HG03520 (cell line): ENCODE results near the gene MTUS2.
"Not testable (repeated sequence)": the region's sequence is repeated elsewhere in the genome, so short reads cannot be mapped to it uniquely, and the experiment has no call there.

Source experiments
- ATAC-seq: cut with Tn5 transposase; IDR thresholded peaks from one replicate; pipeline ENCODE4 v1.9.1; 2021; ENCODE audit warnings: mild to moderate bottlenecking, moderate library complexity; ENCODE audit not compliant: unreplicated experiment

Gene MTUS2

DNA sequence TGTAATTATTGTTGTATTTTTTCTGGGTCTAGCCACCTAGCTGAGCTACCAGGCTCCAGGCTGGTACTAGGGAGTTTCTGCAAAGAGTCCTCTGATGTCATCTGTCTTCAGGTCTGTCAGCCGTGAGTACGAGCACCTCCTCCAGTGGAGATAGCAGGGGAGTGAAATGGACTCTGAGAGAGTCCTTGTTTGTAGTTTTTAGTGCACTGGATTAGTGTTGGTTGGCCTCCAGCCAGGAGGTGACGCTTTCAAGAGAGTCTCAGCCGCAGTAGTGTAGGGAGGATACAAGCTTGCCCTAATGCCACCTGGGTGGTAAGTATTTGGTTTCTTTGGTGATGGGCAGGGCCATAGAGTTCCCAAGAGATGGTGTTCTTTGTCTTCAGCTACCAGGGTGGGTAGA is 390.5 kb downstream of the MTUS2 start:
- ATAC-seq, result no peak

DNA sequence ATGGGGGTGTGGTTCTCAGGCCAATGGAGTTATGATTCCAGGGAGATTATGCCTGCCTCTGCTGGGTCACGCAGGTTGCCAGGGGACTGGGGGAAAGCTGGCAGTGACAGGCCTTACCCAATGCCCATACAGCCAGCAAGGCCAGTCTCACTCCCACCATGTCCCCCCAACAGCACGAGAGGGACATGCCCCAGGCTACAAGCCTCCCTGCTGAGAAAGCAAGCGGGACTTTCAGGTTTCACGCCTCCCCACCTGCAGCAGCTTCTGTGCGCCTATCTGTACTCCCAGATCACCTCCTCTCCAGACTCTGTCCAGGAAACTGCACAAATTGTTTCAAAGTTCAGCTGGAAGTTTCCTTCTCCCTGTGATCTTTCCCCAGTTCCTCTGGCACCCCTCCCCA is 391.0 kb downstream of the MTUS2 start:
- not testable (repeated sequence) for ATAC-seq

DNA sequence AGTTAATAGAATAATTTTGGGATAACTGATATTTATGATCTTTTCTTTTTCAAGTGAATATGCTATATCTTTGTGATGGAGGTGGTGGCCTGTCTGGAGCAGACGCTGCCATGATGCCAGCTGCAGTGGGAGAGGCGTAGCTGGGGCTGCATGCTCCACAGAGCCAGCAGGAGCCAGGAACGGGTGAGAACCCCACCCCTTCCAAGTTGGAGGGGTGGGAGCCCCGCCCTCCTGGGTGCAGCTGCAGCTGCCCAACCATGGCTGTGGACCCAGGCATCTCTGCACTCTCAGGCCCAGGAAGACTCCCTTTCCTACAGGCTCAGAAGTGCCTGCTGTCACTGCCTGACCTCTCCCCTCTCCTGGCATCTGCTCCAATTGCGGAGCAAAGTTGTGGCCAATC is 402.3 kb downstream of the MTUS2 start:
- no peak for ATAC-seq

DNA sequence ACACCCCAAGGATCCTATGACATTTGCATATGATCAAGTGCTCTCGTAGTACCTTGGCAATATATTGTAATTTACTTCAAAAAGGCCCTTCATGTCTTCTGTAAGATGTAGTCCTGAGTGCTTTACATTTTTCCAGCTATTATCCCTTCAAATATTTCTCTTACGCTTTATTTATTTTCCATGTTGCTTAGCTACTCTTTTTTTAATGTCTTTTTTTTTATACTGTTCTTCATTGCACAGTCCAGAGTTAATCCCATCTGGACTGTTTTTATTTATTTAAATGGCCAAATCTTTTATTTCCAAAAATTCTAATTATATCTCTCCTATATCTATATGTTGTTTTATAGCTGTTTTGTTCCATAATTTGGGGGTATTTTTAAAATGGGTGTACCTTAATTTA is 404.1 kb downstream of the MTUS2 start:
- no peak for ATAC-seq

DNA sequence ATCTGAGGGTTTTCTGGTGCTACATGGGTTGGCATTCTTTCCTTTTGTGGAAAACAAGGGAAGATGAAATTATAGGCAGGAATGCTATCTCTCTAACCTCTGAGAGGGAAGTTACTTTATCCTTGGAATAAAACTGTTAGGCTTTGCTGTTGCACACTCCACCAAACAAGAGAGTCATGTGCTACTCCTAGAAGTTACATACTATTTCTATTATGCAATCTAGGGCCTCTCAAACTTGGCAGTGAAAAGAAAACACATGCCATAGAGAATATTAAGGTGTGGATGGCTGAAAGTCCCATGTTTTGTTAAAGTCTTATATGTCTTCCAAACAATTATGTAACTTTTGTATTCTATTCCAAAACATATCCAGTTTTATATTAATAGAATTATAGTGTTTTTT is 407.4 kb downstream of the MTUS2 start:
- ATAC-seq, result no peak

DNA sequence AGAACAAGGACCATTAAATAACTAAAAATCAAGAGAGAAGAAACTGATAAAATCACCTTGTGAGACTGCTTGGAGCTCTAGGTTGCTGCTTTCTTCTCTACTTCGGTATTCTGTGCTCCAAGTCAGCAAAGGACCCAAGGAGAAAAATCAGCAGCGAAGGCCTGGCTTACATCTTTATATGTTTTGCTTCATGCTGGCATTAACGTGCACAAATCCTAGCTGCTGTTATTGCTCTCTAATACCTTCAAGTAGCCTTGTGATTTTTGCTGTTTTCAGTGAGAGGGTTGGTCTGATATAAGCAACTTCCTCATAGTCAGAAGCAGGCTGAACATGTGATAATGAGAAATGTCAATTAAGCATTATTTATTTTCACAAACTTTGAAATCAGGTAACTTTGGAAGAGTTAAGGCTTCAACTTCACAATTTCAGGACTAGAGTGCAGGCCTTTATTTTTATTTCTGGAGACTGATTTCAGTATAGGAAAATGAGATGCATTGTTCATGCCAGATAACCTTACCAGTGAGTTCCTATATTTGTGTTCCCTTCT is 410.2 kb downstream of the MTUS2 start:
- ATAC-seq, result no peak

DNA sequence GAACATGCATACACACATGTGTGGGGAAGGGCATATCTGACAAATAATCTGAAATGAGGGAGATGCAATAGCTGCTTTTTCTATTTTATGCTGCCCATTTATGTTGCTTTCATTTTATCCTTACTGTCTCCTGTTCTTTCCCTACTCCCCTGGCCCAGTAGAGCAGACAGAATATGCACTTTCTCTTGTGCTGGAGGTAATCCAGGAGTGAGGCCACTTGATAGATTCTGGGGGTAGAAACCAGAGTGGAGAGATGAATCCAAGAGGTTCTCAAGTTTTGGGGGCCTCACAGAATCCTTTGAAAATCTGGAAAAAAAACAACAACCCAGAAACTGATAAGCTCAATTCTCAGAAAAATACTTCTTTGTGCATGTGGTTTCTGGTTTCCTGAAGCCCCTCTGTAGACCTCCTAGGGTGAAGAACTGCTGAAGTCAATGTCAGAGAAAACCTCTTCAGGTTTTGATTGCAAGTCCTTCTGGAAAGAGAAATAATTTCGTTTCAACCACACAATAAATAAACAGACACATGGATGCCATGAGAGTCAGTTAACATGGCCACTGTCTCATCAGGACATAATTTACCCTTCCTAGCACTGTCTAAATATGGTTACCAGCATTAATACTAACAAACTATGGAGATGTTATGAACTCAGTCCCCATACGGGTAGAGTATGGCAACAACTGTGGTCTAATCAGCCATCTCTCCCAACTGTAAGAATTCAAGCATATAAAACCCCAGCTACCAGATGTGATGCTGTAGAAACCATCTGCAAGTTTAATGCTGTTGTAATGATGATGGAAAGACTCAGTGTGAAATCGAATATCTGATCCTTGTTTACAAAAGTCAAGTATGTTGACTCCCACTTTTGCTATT is 419.8 kb downstream of the MTUS2 start:
- ATAC-seq, result no peak

DNA sequence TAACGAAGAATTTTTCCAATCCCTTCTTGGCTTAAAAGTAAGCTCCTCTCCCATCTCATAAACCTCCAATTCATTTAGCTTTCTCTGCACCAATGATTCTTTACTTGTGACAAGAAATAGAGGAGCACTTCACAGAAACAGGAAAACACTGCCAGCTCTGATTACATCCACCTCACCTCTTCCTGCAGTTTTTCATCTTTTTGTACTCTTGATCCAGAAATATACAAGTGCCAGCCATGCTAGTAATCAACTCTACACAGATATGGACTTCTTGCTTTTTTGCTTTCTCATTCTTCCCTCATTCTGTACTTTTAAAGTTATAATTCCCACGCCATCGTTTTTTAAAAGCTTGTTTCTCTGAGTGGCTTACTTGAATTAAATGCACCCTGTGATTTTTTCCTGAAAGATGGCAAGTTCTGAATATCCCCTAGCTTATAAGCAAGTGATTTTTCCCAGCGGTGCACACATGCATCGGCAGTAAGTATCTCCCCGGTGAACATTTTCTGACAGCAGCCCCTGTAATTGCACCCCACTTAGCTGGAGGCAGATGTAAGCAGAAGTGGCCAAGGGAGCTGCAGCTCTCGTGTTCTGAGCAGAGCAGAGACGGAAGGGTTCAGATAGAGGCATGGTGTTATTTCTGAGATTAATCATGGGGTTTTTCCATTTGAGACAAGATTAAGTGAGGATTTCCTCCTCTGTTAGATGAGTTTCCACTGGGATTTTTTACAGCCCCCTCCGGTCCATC is 434.7 kb downstream of the MTUS2 start:
- ATAC-seq, result no peak

DNA sequence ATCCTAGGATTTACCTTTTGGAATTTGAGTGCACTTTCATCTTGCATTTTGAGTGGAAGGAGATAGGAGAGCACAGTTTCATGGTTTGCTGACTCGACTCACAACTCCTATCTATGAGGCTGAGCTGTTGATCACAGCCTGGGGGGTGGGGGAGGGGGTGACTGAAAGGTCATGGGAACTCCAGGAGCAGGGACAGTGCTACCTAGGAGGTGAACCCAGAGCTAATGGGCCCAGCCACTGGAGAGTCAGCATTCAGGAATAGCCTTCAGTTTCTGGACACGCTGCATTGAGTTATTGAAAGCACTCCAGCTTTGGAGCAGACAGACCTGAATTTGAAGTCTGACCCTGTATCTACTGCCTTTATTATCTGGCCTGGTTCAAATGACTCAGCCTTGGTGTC is 435.4 kb downstream of the MTUS2 start:
- no peak for ATAC-seq

DNA sequence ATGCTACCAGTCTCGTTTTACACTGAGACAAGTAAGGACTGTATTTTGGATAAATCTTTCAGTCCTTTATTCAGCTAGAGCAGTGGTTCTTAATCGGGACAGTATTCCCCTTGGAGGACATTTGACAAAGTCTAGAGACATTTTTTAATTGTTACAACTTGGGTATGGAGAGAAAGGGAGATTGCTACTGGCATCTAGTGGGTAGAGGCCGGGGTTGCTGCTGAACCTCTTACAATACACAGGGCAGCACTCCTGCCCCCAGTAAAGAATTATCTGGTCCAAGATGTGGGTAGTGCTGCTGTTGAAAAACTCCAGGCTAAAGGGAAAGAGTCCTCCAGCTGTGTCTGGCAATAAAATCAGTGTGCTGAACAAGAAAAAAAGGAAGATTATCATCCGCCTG is 440.5 kb downstream of the MTUS2 start:
- ATAC-seq, result no peak

DNA sequence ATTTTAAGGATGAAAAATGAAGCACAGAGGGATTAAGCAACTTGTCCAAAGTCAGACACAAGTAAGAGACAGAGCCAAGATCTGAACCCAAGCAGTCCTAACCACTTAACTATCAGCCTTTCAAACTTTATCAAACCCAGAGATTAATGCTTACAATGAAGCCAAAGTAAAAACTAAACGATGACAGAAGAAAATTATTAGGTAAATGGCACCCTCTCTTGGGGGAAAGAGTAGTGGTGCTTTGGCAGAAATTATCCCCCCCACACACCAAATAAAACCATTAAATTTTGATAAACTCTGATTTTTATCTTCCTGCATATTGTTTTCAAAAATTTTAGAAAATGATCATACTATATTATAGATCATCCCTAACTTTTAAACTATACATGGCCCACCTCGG is 446.1 kb downstream of the MTUS2 start:
- ATAC-seq, result no peak

DNA sequence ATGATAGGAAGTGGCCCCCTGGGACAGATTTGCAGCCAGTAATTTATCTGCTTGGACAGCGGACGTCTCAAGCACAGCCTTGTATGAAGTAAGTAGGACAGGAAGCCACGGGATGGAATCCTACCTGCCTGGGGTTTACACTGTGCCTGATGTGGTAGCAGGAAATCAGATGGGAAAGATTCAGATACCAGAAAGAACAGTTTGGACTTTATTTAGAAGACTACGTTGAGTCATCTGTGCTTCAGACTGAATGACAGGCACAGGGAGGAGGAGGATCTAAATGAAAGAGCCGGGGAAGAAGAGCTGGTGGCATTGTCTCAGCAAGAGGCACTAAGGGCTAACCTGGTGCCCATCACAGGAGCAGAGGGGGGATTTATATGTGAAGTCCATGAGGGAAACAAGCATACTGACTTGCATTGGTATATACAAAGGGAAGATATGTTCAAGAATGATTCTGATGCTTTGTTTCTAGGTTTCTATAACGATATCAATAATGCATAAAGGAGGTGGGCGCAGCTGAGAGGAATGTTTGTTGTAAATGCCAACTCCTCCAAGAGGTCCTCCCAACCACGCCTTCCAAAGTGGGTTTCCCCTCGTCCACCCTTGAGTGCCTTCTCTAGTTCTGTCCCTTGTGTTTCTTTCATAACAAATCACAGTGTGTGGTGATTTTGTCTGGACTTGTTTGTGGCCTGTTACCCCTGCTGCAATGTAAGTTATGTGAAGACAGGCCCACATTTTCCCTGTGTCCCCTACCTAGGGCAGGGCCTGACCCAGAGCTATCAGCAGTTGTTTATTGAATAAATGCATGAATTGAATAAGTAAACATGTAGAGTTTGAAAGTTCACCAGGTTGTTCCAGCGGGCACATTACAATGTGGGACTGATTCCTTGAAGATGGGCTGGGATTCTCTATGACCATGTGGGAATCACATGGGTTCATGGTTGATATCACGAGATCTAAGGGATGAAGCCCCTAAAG is 446.9 kb downstream of the MTUS2 start:
- ATAC-seq, result no peak

DNA sequence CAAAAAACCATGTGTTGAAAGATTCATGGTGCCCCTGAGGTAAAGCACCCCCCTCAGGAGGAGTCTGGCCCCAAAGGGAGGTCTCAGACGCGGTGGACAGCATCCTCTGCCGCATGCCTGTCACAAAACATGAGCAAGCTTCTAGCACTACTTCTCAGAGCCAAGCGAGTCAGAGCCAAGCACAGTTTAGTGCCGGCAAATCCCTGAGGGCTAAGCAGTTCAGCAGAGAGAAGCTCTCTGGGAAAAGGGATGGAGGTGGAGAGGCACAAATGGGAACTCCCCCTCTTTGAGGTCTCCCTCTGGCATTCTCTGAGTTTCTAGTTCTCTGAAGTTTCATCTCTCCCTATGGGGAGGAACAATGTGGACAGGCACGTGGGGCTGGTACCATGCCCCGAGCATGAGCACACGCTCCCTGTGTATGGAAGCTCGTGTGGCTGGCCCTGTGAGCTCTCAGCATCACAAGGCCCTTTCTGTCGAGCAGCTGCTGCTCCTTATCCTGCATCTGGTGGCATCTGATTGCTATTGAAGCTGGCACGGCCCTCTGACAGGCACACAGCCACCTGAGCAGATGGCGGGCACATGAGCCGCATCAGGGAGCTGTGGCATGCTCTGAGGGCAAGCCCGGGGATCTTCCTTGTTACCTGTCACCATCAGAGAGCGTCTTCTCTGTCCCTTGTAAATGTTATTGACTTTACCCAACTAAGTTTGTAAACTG is 450.3 kb downstream of the MTUS2 start:
- ATAC-seq, result no peak

DNA sequence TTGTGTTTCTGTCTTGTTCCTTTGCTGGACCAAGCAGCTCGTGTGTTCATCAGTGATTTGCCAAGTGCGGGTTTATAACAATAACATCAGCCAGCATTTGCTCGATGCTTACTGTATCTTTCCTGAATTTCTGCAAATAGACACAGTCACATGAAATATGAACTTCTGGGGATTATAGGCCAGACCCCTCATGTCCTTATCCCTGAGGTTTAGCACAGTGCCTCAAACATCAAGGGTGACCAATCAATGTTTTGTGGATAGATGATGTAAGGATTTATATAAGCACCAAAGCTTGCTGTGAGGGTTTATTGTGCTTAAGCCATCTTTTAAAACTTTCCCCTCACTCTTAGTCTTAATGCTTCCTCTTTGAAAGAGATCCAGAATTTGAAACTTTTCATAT is 451.5 kb downstream of the MTUS2 start:
- no peak for ATAC-seq

DNA sequence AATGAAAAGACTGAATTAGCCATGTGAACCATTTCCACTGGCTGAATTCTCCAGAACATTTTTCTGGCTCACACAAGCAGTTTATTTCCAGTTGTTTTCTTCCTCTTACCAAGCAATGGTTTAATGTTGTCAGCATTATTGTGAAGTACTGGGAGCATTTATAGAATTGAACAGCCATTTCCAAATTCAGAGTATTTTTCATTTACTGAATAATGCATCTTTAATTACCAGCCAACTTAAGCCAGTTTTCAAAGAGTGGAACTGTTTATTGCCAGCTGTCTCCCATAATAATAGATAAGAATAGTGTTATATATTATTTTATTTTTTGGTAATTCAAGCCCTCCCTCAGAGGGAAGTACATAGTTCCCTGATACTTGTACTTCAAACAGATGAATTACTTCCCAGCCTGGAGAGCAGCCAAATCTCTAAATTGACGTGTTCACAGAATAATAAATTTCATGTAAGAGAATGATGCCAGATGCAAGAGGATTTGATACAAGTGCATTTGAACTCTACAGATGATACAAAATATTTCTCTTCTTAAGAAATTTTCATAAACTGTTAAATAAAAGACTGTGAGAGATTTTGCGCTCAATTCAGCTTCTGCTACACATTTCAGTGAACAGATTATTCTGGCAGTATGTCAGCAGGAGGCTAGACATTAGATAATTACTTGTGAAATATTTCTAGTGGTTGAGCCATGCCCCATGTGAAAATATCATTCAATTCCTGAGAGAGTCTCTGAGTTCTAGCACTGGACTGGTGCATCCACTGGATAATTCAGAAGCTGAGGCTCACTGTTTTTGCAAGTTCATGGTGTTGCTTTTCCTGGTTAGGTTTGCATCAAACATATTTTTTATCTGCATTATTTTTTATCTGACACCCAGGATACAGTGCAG is 459.5 kb downstream of the MTUS2 start:
- ATAC-seq, result no peak

DNA sequence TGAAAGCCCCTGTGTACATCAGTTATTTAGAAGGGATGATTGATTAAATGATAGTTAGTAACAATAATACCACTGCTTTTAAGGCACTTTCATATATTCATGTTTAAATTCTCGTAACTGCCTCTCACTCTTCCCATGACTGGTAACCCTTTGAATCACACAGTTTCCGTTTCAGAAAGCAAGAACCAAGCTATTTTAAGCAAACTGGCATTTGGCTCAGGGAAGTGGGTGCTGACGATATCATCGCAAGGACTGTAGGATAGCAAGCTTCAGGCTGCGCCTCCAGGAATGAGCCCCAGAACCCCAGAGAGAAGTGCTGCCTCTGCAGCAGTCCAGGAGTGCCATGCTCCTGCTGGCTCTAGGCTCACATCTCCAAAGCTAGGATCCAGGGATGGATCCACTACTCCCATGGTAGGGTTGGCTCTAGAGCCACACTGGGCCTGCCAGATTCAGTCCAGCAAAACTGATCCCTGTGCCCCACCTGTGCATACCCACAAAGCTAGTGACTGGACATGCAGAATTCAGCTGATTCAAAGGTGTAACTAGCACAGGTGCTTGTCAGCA is 461.9 kb downstream of the MTUS2 start:
- ATAC-seq, result no peak

DNA sequence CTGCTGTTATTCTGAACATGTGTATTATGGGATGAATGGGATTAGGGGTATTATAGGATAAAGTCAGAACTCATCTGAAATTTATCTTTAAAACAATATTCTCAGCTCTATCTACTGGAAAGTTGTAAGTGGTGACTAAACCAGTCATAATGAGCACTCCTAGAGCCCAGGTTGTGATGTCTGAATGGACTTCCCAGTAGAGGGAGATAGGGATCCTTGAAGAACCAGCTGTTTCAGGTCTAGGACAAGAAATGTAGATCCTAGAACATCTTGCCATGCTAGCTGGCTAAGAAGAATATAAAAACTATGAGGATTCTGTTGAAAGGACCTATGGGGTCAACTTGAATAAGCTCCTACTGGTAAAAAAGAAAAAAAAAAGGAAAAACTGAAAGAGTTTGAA is 464.6 kb downstream of the MTUS2 start:
- no peak for ATAC-seq

DNA sequence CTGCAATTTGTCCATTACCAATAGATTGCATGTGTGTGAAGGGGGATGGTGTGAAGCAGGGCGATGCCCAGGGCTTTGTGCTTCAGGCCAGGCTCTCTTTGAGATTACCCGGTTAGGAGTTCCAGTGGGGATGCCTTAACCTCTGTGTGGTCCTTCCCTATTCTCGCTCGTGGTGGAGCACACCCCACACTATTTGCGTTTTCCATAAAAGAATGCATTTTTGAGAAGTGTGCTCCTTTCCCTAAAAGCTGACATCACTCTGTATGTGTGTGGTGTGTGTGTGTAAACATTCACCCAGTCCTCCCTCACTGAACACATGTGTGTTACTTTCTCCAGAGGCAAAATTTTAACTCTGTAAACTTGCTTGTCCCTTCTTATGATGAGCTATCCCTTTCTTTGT is 467.1 kb downstream of the MTUS2 start:
- ATAC-seq, result no peak

DNA sequence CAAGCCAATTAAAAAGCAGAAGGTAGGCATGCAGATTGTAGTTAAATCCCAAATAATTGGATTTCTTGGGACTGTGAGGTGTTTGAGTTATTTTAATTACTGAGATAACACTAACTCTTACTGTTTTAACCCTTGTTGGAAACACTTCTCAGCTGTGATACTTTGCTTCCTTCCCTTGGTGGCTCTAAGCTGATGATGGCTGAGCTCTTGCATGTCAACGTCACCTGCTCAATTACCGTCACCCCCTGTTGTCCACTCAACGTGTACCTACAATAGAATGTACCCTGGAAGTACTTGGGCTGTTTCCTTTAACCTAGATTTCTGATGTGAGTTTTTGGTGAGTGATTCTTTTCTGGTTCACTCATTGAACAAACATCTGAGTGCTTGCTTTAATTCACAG is 471.9 kb downstream of the MTUS2 start:
- no peak for ATAC-seq
